KOPT-K1 (cell line): Measurements from ENCODE around the gene DLGAP1.

Experiments
- H3K27ac ChIP-seq: fragments of 200-600 bp; sonication (generic); 2 replicates; pipeline ENCODE4 v1.5.1; 2016; ENCODE audit warnings: antibody characterized with exemption, mild to moderate bottlenecking, low read depth, low read length; ENCODE audit not compliant: poor library complexity, severe bottlenecking
- H3K36me3 ChIP-seq: fragments of 200-600 bp; sonication (generic); 2 replicates; pipeline ENCODE4 v1.5.1; 2017; ENCODE audit warnings: antibody characterized with exemption, mild to moderate bottlenecking, low read length, moderate library complexity; ENCODE audit not compliant: insufficient read depth
- H3K9me3 ChIP-seq: fragments of 200-600 bp; sonication (generic); 2 replicates; pipeline ENCODE4 v1.5.1; 2017; ENCODE audit warnings: antibody characterized with exemption, low read length, mild to moderate bottlenecking; ENCODE audit not compliant: insufficient read depth, poor library complexity, severe bottlenecking

Gene DLGAP1

GRCh38 chr18:3885209-3885792 is 569.8 kb downstream of the DLGAP1 start:
- Histone ChIP-seq H3K27ac (no peak overlapping the region), H3K9me3 (no peaks in the 10 kb centered on the region), H3K36me3 (no peaks in the 10 kb centered on the region)

GRCh38 chr18:3879836-3880120 is 575.3 kb downstream of the DLGAP1 start:
- H3K27ac ChIP-seq = no peak overlapping the region
- no peaks in the 10 kb centered on the region for H3K9me3 ChIP-seq
- no peaks in the 10 kb centered on the region for H3K36me3 ChIP-seq

GRCh38 chr18:3879114-3879835 is 575.8 kb downstream of the DLGAP1 start:
- H3K27ac ChIP-seq = no peak overlapping the region

GRCh38 chr18:3878401-3878800 is 576.7 kb downstream of the DLGAP1 start:
- no peak overlapping the region for H3K27ac ChIP-seq
- no peaks in the 10 kb centered on the region for H3K9me3 ChIP-seq
- no peaks in the 10 kb centered on the region for H3K36me3 ChIP-seq

More at GRCh38 chr18:3879114-3879835, 575.8 kb downstream of the DLGAP1 start:
- H3K36me3 ChIP-seq = no peaks in the 10 kb centered on the region
- no peaks in the 10 kb centered on the region for H3K9me3 ChIP-seq

- no peaks in the 10 kb centered on the region for H3K36me3 ChIP-seq
- H3K9me3 ChIP-seq = no peaks in the 10 kb centered on the region
- no peak overlapping the region for H3K27ac ChIP-seq
These were observed 577.4 kb downstream of the DLGAP1 start for GRCh38 chr18:3877678-3878077.

- H3K27ac ChIP-seq = no peak overlapping the region
- no peaks in the 10 kb centered on the region for H3K36me3 ChIP-seq
- H3K9me3 ChIP-seq = no peaks in the 10 kb centered on the region
These were observed 579.1 kb downstream of the DLGAP1 start for GRCh38 chr18:3875961-3876360.

GRCh38 chr18:3875376-3875775 is 579.7 kb downstream of the DLGAP1 start:
- Histone ChIP-seq H3K9me3 (no peaks in the 10 kb centered on the region), H3K27ac (no peak overlapping the region), H3K36me3 (no peaks in the 10 kb centered on the region)

- no peaks in the 10 kb centered on the region for H3K36me3 ChIP-seq
- H3K27ac ChIP-seq = no peak overlapping the region
- no peaks in the 10 kb centered on the region for H3K9me3 ChIP-seq
These were observed 580.5 kb downstream of the DLGAP1 start for GRCh38 chr18:3874581-3874980.

- Histone ChIP-seq H3K36me3 (no peaks in the 10 kb centered on the region), H3K9me3 (no peaks in the 10 kb centered on the region), H3K27ac (no peak overlapping the region)
These were observed 581.0 kb downstream of the DLGAP1 start for GRCh38 chr18:3874125-3874524.

GRCh38 chr18:3873698-3874097 is 581.4 kb downstream of the DLGAP1 start:
- Histone ChIP-seq H3K9me3 (no peaks in the 10 kb centered on the region), H3K36me3 (no peaks in the 10 kb centered on the region), H3K27ac (no peak overlapping the region)

- H3K27ac ChIP-seq = no peak overlapping the region
- H3K9me3 ChIP-seq = no peaks in the 10 kb centered on the region
- no peaks in the 10 kb centered on the region for H3K36me3 ChIP-seq
These were observed 581.9 kb downstream of the DLGAP1 start for GRCh38 chr18:3873211-3873610.

- H3K9me3 ChIP-seq = no peaks in the 10 kb centered on the region
- no peak overlapping the region for H3K27ac ChIP-seq
- H3K36me3 ChIP-seq = no peaks in the 10 kb centered on the region
These were observed 582.5 kb downstream of the DLGAP1 start for GRCh38 chr18:3872641-3873040.

- H3K27ac ChIP-seq = no peak overlapping the region
- H3K36me3 ChIP-seq = no peaks in the 10 kb centered on the region
- no peaks in the 10 kb centered on the region for H3K9me3 ChIP-seq
These were observed 583.4 kb downstream of the DLGAP1 start for GRCh38 chr18:3871687-3872086.

GRCh38 chr18:3870914-3871313 is 584.2 kb downstream of the DLGAP1 start:
- Histone ChIP-seq H3K9me3 (no peaks in the 10 kb centered on the region), H3K27ac (no peak overlapping the region), H3K36me3 (no peaks in the 10 kb centered on the region)

- Histone ChIP-seq H3K9me3 (no peaks in the 10 kb centered on the region), H3K36me3 (no peaks in the 10 kb centered on the region), H3K27ac (no peak overlapping the region)
These were observed 585.3 kb downstream of the DLGAP1 start for GRCh38 chr18:3869848-3870247.

- H3K9me3 ChIP-seq = no peaks in the 10 kb centered on the region
- no peaks in the 10 kb centered on the region for H3K36me3 ChIP-seq
- H3K27ac ChIP-seq = no peak overlapping the region
These were observed 587.2 kb downstream of the DLGAP1 start for GRCh38 chr18:3867864-3868311.
